Iris pigment epithelial cell (primary cell): Measurements from ENCODE around the gene ESYT3.

ENCODE experiments used
- DNase-seq: peaks from one replicate; pipeline ENCODE4 v3.0.0-alpha.2; 2011; ENCODE audit warnings: low read depth

ESYT3 gene

DNA sequence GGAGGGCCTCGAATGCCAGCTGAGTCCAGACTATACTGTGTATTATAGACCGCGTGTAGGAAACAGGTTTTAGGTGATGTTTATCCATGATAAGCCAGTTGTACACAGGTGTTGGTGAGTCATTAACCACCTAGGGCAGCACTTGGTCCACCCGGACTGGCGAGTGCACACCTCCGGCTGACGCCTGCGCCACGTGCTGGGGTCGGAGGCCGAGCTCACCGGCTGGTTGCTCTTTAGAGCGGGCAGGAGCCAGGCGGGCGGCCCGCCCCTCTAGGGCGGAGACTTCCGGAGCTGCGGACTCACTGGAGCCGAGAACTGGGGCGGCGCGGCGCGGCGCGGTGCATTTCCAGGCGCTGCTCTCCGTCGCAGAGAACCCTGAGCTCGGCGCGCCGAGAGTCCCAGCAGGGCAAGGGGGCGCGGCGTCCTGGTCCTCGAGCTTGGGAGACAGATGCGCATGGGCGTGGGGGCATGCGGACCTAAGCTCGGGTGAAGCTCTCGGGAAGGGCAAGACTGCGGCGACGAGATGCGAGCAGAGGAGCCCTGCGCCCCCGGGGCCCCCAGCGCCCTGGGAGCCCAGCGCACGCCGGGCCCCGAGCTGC is at the start of gene ESYT3:
TSS of gene ESYT3 (plus strand) at position 341 of the 599 bp plus-strand sequence. CDS start at position 524, 183 bp downstream.
- DNase-seq: peak; percentile 74

- DNase-seq: no peak
Measured at GRCh38 chr3:138384976-138385375, 49.4 kb upstream of the ESYT3 start.

GRCh38 chr3:138389144-138389601 is 45.2 kb upstream of the ESYT3 start:
- peak; percentile 28 for DNase-seq

GRCh38 chr3:138389841-138390581 is 44.4 kb upstream of the ESYT3 start:
- DNase-seq: peak; percentile 98

DNA sequence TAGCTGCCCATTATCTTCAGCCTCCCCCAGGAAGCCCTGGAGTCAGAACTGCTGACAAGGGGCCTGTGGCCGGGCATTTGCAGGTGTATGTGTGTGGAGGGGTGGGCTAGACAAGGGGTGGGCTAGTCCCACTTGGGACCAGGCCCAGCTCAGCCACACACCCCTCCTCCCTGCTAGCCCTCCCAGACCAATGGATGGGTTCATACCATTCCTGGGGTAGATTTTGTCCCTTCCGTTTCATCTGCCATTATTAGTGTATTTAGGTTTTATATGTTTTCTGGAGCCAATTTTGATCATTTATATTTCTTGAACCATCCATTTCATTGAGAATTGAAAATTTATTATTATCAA is 43.9 kb upstream of the ESYT3 start:
- no peak for DNase-seq

- no peak for DNase-seq
Measured at GRCh38 chr3:138394156-138394555, 40.3 kb upstream of the ESYT3 start.

- DNase-seq: no peak
Measured at GRCh38 chr3:138394686-138395085, 39.7 kb upstream of the ESYT3 start.

DNA sequence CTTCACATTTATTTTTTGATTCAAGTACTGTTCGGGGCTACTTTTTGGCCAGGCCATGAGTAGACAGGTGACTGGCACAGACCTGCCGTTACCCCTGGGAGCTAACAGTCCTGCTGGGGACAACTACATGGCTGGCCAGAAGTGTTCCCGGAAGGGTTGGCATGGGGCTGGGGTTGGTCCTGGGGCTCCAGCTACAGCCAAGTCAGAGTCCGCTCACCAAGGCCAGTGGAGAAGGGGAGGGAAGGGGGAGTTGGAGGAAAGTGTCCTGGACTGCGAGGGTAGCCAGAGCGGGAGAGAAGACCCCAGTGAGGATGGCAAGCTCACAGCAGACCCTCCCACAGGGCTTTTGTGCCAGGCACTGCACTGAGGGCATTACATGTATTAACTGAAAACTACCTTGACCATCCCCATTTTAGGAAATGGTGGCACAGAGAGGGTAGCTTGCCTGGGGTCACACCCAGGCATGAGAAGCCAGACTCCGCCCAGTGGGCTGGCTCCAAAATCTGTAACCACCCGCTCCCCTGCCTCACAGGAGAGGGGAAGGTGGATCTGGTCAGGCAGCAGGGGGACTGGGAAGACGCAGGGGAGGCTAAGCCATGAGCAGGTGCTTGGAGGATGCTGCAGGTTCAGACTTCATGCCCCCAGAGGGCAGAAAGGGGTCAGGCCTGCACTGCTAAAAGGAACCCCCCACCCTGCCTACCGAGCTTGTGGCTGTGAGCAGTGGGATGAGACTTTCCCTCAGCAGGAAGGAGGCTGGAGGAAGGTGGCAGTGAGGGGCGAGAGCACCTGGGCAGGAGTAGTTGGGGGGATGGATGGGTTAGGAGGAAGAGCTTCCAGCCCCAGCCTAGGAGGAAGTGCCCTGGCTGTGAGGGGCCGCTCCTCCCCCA is 38.3 kb upstream of the ESYT3 start:
- no peak for DNase-seq

DNA sequence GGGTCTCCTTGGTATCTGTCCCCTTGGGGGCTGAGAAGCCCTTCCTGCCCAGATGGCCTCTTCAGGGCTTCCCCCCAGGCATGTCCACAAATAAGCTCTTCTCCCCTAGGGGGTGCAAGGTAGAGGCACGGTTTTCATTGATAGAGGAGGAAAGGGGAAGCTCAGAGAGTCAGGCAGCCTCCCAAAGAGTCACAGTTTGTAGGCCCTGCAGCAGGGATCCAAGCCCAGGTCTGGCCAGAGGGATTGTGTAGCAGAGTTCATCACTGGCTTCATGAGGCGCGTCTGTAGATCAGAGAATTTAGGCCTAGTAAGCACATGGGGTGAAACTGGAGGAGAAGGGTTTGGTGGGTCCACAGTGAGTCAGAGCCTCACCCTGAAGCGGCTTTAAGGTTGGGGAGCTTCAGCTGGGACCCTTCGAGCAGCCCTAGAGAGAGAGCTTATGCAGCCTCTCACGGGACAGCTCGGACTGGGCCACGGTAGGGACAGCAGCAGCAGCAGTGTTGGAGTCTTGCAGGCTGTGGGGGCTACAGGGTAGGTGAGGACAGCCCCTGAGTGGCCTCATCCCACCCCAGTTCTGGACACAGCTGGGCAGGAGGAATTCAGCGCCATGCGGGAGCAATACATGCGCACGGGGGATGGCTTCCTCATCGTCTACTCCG is 37.5 kb upstream of the ESYT3 start:
- DNase-seq: no peak

GRCh38 chr3:138397983-138398382 is 36.4 kb upstream of the ESYT3 start:
- no peak for DNase-seq

DNA sequence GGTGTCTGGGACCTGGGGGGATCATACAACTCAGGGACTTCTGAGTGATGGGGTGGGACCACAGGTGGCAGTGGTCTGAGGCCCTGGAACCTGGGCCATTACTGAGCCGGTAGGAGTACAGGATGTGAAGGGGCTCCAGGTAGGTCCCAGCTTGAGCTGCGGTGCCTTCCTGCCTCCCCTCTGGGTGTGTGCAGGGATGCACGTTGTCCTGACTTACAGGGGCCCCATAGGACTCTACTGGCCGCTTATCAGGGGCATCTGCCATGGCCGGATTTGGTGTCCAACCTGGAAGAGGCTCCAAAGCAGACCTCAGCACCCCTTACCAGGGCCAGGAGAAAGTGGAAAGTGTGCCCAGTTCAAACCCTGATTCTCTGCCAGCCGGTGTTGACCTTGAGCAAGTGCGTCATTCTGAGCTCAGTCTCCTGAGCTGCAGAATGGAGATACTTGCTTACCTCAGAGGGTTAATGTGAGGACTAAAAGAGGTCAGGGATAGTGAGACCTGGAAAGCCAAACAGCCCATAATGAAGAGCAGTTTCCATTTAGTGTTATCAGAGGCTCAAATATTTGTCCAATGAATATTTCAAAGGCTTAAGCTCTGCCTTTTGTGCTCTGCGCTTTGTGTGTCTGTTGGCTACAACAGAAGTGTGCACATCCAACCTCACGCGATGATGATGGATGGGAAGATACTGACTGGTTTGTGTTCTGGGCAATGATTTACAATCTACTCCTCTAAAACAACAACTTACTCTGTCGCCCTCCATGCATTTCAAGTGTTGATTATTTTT is 35.4 kb upstream of the ESYT3 start:
- DNase-seq: no peak

- no peak for DNase-seq
Measured at GRCh38 chr3:138399766-138400165, 34.6 kb upstream of the ESYT3 start.

GRCh38 chr3:138400651-138401070 is 33.8 kb upstream of the ESYT3 start:
- DNase-seq: no peak

- DNase-seq: no peak
Measured at GRCh38 chr3:138401834-138402233, 32.6 kb upstream of the ESYT3 start.

DNA sequence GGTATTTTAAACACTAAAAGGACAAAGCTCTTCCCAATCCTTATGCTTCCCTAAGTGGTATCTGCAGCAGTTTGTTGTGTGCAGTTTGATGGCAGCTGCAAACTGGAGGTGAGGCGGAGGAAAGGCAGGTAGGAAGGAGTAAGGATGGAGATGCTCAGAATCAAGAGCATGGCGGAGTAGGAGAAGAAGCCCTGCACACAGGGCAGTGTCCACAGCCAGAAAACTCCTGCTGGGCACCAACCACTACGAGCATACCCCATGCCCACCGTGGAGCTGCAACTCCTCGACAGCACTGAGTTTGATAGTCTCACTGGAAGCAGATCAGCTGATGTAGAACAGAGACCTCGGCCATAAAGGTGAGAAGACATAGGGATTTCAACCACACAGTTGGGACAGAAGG is 30.3 kb upstream of the ESYT3 start:
- DNase-seq: no peak

- no peak for DNase-seq
Measured at GRCh38 chr3:138405001-138405400, 29.4 kb upstream of the ESYT3 start.

GRCh38 chr3:138405486-138405885 is 28.9 kb upstream of the ESYT3 start:
- no peak for DNase-seq

DNA sequence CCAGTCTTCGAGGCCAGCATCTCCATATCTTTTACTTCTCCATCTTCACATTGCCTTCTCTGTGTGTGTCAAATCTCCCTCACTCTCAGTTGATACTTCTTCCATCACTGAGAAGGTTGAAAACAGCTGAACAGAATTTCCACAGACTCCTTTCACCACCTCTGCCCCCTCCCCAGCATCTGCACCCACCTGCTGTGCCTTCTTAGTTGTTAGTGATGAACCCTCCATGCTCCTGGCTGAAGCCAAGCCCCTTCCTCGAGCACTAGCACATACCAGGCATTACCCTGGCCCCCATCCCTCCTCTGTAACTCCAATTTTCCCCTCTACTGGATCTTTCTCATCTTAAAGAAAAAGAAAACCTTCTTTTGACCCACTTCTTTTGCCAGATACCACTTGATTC is 27.8 kb upstream of the ESYT3 start:
- no peak for DNase-seq

DNA sequence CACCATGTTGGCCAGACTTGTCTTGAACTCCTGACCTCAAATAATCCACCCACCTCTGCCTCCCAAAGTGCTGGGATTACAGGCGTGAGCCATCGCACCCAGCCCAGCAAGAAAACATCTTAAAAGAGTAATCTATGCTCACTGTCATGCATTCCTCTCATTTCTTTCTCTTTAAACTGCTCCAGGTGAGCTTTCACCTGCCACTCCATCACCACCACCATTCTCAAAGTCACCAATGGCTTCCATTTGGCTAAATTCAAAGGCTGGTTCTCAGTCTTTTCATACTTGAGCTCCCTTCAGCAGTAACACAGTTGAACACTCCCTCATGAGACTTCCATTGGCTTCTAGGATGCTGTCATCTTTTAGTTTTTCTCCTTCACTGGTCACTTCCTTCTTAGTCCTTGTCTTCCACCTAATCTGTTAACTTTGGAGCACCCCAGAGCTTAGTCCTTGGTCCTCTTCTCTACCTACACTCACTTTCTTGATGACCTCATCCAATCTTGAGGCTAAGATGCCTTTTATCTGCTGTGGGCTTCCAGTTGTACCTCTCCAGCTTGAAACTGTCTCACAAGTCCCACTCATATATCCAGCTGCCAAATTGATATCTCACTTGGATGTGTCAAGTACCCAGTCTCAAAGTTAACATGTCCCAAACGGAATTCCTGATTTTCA is 27.0 kb upstream of the ESYT3 start:
- DNase-seq: no peak

- DNase-seq: no peak
Measured at GRCh38 chr3:138408751-138409570, 25.5 kb upstream of the ESYT3 start.
